Osteoblast (primary cell): ENCODE results near the gene MYO3B. TPM values are rescaled to one million over a fixed set of nuclear protein-coding genes. Genes with fewer than 3 reads are reported as not detected.

ENCODE experiments used
- DNase-seq: peaks from one replicate; pipeline ENCODE4 v3.0.0; 2011; ENCODE audit warnings: low spot score, mixed read lengths; ENCODE audit not compliant: insufficient read length; ENCODE audit errors: missing footprints
- H2AFZ ChIP-seq: 2 replicates; pipeline ENCODE4 v1.6.0; 2011; ENCODE audit warnings: mild to moderate bottlenecking, low read length
- H3K27ac ChIP-seq: 2 replicates; pipeline ENCODE4 v1.5.1; 2011; ENCODE audit warnings: mild to moderate bottlenecking, low read depth, low read length, moderate library complexity
- H3K27me3 ChIP-seq: 2 replicates; pipeline ENCODE4 v1.6.0; 2012; ENCODE audit warnings: mild to moderate bottlenecking, control low read depth, inconsistent platforms, low read length, moderate library complexity; ENCODE audit not compliant: insufficient read depth
- H3K36me3 ChIP-seq: 2 replicates; pipeline ENCODE4 v1.5.1; 2011; ENCODE audit warnings: mild to moderate bottlenecking, low read length, control low read depth, moderate library complexity; ENCODE audit not compliant: insufficient read depth
- H3K4me1 ChIP-seq: 2 replicates; pipeline ENCODE4 v1.5.1; 2011; ENCODE audit warnings: mild to moderate bottlenecking, low read length, control low read depth, moderate library complexity; ENCODE audit not compliant: insufficient read depth
- H3K4me2 ChIP-seq: 2 replicates; pipeline ENCODE4 v1.6.0; 2011; ENCODE audit warnings: mild to moderate bottlenecking, low read length; ENCODE audit not compliant: insufficient read depth
- H3K4me3 ChIP-seq: fragments of 200-600 bp; sonication (generic); 3 replicates; pipeline ENCODE4 v1.5.1; 2012; ENCODE audit warnings: mild to moderate bottlenecking, low read length, inconsistent platforms; ENCODE audit not compliant: insufficient read depth
- H3K79me2 ChIP-seq: 2 replicates; pipeline ENCODE4 v1.6.0; 2012; ENCODE audit warnings: mild to moderate bottlenecking, low read length, control low read depth, inconsistent platforms; ENCODE audit not compliant: insufficient read depth
- H3K9me3 ChIP-seq: 2 replicates; pipeline ENCODE4 v1.5.1; 2011; ENCODE audit warnings: low read depth, low read length, control low read depth
- H4K20me1 ChIP-seq: 2 replicates; pipeline ENCODE4 v1.6.0; 2012; ENCODE audit warnings: mild to moderate bottlenecking, low read length, control low read depth; ENCODE audit not compliant: insufficient read depth
- total RNA-seq: library from RNA; depleted of rRNA; stranded (reverse); fragments of >200 nt; gene quantifications from 2 replicates; pipeline ENCODE4 v1.2.3, GENCODE V29; 2012
- TF ChIP-seq, protein P1 (sequence below): IDR thresholded peaks from 2 replicates; pipeline ENCODE4 v1.5.1; 2011; ENCODE audit warnings: mild to moderate bottlenecking, low read depth, low read length, moderate library complexity; ENCODE audit errors: extremely low read depth

The MYO3B gene
- total RNA-seq, 1 donor: 0.36 TPM

DNA sequence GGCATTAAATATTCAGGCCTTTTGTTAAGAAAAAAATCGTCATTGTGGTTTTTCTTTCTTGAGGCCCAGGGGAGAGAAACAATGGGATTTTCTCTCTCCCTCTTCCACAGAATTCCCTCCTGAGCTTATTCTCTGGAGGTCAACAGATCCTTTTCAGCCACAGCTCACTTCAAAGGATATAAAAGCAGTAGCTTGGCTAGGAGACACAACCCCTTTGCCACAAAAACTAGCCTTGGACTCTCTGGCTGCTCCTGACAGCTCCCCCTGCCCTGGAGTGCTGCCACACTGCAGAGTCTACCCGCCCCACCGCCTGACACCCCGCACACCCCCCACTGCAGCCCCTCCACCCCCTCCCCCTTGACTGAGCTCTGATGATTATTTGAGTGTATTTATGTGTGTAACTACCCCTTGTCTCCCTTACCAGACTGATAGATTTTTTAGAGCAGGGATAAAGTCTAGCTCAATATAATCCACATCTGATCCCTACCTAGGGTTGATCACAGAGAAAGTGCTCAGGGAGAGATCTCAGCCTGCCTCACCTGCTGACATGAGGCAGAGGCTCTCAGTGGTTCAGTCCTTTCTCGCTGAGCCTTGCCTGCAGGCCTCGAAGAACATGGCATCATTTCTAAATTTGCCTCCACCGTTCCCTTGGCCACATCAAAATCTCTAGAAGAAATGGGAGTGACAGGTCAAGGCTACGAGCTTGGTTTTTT, 405.0 kb downstream of the MYO3B start:
- no peak for DNase-seq
- no peak overlapping the region for H3K4me3 ChIP-seq
- TF ChIP-seq, protein P1, sequence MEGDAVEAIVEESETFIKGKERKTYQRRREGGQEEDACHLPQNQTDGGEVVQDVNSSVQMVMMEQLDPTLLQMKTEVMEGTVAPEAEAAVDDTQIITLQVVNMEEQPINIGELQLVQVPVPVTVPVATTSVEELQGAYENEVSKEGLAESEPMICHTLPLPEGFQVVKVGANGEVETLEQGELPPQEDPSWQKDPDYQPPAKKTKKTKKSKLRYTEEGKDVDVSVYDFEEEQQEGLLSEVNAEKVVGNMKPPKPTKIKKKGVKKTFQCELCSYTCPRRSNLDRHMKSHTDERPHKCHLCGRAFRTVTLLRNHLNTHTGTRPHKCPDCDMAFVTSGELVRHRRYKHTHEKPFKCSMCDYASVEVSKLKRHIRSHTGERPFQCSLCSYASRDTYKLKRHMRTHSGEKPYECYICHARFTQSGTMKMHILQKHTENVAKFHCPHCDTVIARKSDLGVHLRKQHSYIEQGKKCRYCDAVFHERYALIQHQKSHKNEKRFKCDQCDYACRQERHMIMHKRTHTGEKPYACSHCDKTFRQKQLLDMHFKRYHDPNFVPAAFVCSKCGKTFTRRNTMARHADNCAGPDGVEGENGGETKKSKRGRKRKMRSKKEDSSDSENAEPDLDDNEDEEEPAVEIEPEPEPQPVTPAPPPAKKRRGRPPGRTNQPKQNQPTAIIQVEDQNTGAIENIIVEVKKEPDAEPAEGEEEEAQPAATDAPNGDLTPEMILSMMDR: no peak

DNA sequence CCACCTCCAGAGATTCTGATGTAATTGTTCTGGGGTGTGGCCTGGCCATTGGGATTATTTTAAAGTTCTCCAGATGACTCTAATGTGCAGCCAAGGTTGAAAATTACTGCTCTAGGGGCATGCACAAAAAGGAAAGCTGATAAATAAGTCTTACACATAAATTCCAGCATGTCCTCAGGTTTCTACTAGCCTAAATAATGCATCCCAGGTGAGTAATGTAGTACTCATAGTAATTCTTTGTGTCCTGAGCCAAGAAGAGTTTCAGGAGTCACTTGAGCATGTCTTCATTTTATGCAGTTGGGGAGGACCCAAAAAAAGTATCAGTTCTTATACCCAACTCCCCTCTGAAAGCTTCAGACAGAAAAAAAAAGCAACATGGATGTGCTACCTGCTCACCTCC, 407.1 kb downstream of the MYO3B start:
- no peaks in the 10 kb centered on the region for H3K36me3 ChIP-seq
- H2AFZ ChIP-seq: no peak overlapping the region
- H3K4me2 ChIP-seq: no peak overlapping the region
- TF ChIP-seq, protein P1: no peak
- no peaks in the 10 kb centered on the region for H3K27me3 ChIP-seq
- H3K9me3 ChIP-seq: no peaks in the 10 kb centered on the region
- H3K4me3 ChIP-seq: no peak overlapping the region
- no peaks in the 10 kb centered on the region for H3K4me1 ChIP-seq
- DNase-seq: no peak
- H3K27ac ChIP-seq: no peak overlapping the region
- H4K20me1 ChIP-seq: no peaks in the 10 kb centered on the region
- no peaks in the 10 kb centered on the region for H3K79me2 ChIP-seq

More for the DNA sequence above, 405.0 kb downstream of the MYO3B start:
- H3K79me2 ChIP-seq: no peaks in the 10 kb centered on the region
- H3K9me3 ChIP-seq: no peaks in the 10 kb centered on the region
- H3K4me1 ChIP-seq: no peaks in the 10 kb centered on the region
- no peaks in the 10 kb centered on the region for H3K36me3 ChIP-seq
- no peak overlapping the region for H2AFZ ChIP-seq
- H3K27me3 ChIP-seq: no peaks in the 10 kb centered on the region
- no peak overlapping the region for H3K27ac ChIP-seq
- no peaks in the 10 kb centered on the region for H4K20me1 ChIP-seq
- H3K4me2 ChIP-seq: no peak overlapping the region

DNA sequence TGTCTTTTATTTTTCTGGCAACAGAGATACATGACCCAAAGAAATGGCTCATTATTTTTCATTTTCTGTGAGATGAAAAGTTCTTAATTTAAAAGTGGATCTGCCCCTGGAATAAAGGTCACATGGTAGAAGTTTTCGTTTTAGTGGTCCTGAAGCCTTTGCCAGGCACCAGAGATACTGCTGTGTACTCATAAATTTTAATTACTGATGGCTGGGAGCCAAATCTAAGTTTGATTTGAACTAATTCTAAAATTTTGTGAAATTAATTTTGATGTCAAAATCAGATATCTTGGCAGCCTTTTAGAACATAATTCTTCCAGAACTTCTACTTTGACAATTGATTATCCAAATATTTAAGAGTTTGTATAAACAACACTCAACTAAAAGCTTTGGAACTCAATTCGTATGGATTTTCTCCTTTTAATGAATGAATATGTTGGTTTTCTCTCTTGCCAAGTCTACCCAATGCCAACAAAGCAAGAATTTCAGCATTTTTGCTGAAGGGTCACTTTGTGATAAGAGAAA, 408.7 kb downstream of the MYO3B start:
- H3K36me3 ChIP-seq: no peaks in the 10 kb centered on the region

DNA sequence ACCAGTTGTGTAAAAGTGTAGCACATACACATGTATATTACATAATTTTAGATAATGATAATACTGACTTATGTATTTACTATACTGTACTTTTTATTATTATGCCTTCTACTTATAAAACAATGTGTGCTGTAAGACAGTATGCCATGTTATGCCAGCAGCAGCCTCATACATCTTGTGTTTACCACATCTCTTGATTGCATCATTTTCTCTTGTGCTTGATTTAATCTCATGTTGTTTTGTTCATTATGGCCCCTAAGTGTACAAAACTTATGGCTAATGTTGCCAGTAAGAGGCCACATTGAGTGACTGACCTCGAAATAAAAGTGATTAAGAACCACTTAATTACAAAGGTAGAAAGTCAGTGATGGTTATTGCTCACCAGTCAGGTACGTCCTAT, 409.2 kb downstream of the MYO3B start:
- Histone ChIP-seq H3K4me1 (no peaks in the 10 kb centered on the region), H3K79me2 (no peaks in the 10 kb centered on the region), H3K27me3 (no peaks in the 10 kb centered on the region), H3K4me2 (no peak overlapping the region), H3K9me3 (no peaks in the 10 kb centered on the region), H4K20me1 (no peaks in the 10 kb centered on the region), H3K4me3 (no peak overlapping the region), H3K36me3 (no peaks in the 10 kb centered on the region), H2AFZ (no peak overlapping the region), H3K27ac (no peak overlapping the region)
- TF ChIP-seq, protein P1: no peak
- DNase-seq: no peak

More for the DNA sequence above, 408.7 kb downstream of the MYO3B start:
- DNase-seq: no peak
- H3K79me2 ChIP-seq: no peaks in the 10 kb centered on the region
- no peaks in the 10 kb centered on the region for H4K20me1 ChIP-seq
- H3K4me3 ChIP-seq: no peak overlapping the region
- no peak overlapping the region for H3K27ac ChIP-seq
- no peak overlapping the region for H2AFZ ChIP-seq
- no peaks in the 10 kb centered on the region for H3K27me3 ChIP-seq
- H3K4me1 ChIP-seq: no peaks in the 10 kb centered on the region
- TF ChIP-seq, protein P1: no peak
- H3K4me2 ChIP-seq: no peak overlapping the region
- H3K9me3 ChIP-seq: no peaks in the 10 kb centered on the region
